HK-2 (cell line): ENCODE measurements around the gene PRM1.
"Not testable (repeated sequence)": the region's sequence is repeated elsewhere in the genome, so short reads cannot be mapped to it uniquely, and the experiment has no call there.

ENCODE experiments used
- DNase-seq: peaks from one replicate; pipeline ENCODE4 v3.0.0-alpha.2; 2018; ENCODE audit not compliant: unreplicated experiment

The PRM1 gene

DNA sequence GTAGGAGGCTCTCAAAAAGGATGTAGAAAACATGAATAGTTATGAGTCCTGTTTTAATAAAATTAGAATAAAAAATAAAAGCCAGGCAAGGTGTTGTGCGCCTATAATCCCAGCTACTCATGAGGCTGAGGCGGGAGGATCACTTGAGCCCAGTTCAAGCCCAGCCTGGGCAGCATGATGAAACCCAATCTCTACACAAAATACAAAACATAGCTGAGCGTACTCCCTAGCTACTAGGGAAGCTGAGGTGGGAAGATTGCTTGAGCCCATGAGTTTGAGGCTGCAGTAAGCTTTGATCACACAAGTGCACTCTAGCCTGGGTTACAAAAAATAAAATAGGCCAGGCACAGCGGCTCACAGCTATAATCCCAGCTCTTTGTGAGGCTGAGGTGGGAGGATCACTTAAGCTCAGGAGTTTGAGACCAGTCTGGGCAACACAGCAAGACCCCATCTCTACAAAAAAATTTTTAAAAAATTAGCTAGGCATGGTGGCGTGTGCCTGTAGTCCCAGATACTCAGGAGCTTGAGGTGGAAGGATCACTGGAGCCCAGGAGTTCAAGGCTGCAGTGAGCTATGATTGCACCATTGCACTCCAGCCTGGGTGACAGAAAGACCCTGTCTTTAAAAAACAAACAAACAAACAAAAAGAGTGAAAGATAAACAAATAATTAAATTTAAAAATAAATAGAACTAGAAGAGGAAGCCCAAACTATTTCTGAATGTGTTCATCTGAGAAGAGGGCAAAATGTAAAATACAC, 17.2 kb upstream of the PRM1 start:
- no peak for DNase-seq

DNA sequence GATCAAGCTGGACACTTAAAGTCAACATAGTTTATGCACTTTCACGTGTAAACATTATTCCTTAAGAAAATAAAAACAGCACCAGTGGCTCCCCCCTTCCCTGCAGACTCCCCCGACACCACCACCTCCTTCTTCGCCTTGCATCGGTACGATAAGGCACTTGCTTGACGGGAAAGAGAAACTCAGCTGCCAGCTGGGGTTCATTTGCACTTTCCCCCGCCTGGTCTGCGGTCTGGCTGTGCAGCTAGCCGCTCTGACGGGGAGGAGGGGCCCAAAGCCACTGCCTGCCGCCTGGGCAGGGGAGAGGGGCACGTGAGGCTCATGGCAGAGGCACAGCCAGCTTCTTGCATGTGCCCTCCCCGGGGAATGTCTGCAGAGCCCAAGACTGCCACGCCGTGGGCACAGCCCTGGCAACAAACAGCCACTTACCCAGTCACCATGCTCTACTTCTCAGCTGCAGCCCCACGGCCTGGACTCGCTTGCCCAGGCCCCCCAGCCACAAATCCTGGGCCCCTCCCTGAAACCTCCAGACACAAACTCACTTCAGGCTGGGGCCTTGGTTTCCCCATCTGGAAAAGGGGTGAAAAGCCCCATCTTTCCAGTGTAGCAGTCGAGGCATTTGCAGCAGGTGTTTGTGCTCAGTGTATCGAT, 16.5 kb upstream of the PRM1 start:
- DNase-seq = peak; percentile 41

DNA sequence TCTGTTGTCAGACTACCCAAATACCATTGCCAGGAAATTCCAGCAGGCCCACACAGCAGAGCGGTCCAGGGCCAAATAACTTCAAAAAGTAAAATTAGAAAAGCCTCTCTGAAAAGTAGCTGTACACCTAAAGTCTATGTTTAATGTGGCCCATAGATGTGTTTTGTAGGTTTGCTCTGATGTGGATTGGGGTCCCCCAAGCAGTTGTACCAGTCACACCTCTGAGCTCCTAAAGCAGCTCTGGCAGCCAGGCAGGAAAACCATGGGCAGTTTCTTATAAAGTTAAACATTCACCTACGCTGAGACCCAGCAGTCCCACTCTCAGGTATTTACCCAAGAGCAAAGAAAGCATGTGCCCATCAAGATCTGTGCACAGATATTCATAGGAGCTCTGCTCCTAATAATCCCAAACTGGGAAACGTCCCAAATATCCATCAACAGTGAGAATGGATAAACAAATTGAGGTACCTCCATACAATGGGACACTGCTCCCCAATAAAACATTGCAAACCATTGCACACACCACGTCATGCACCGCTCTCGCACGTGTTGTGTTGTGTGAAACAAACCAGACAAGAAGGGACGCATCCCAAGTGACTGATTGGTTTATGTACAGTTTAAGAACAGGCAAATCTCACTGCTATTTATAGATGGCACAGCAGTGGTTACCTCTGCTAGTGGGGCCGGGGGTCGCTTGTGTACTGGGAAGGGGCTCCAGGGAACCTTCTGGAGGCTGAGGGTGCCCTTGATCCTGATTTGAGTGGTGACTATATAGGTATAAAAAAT, 15.8 kb upstream of the PRM1 start:
- DNase-seq = no peak

DNA sequence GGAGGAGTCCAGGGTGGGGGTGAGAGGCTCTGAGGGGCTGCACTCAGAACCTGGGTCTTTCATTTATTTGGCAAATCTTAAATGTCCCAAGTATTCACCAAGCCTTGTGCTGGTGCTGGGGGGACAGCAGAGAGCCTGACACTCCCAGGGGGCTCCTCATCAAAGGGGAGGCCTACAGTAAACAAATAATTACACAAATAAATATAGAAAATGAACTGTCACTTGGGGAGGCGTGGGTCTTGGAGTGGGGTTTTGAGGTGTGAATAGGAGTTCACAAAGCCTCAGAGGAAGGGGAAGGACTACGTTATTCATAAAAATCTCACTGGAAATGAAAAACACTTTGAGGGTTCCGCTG, 15.2 kb upstream of the PRM1 start:
- no peak for DNase-seq

DNA sequence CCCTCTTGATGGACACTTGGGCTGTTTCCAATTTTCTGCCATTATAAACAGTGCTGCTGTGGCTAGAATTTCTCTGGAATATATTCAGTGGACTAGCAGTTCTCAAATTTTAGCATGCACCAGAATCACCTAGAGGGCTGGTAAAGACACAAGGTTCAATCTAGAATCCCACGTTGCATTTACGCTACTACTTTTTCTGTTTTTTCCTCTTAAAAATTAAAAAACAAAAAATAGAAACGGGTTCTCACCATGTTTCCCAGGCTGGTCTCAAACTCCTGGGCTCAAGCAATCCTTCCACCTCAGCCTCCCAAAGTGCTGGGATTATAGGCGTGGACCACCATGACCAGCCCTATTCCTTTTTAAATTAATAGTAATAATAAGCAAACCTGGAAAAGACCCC, 14.5 kb upstream of the PRM1 start:
- no peak for DNase-seq

DNA sequence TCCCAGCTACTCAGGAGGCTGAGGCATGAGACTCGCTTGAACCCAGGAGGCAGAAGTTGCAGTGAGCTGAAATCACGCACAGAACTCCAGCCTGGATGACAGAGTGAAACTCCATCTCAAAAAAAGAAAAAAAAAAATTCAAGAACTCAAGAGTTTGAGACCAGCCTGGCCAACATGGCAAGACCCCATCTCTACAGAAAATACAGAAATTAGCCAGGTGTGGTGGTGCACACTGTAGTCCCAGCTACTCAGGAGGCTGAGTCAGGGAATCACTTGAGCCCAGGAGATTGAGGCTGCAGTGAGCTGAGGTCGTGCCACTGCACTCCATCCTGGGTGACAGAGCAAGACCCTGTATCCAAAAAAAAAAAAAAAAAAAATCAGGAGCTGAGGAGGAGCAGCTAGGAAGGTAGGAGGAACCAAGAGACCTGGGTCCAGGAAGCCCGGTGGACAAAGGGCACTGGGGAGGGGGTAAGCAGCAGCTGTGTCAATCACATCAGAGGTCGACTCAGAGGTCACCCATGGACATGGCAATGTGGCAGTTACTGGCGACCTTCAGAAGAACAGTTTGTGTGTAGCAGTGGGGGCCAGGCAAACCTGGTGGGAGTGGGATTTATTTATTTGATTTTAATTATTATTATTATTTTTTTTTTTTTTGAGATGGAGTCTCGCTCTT, 11.1 kb upstream of the PRM1 start:
- DNase-seq = no peak

DNA sequence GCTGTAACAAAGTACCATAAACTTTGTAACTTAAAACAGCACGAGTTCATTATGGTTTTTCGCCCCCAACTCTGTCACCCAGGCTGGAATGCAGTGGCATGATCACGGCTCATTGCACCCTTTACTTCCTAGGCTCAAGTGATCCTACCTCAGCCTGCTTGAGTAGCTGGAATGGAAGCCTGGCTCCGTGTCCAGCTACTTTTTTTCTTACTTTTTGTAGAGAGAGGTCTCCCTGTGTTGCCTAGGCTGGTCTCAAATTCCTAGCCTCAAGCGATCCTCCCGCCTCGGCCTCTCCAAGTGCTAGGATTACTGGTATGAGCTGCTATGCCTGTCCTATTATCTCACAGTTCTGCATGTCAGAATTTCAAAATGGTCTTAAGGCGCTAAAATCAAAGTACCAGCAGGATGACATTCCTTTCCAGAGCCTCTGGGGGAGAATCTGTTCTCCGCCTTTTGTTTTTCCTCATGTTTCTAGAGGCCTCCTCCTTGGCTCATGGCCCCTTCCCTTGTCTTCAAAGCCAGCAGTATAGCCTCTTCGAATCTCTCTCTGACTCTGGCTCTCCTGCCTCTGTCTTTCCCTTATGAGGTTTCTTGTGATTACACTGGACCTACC, 10.1 kb upstream of the PRM1 start:
- DNase-seq = no peak

DNA sequence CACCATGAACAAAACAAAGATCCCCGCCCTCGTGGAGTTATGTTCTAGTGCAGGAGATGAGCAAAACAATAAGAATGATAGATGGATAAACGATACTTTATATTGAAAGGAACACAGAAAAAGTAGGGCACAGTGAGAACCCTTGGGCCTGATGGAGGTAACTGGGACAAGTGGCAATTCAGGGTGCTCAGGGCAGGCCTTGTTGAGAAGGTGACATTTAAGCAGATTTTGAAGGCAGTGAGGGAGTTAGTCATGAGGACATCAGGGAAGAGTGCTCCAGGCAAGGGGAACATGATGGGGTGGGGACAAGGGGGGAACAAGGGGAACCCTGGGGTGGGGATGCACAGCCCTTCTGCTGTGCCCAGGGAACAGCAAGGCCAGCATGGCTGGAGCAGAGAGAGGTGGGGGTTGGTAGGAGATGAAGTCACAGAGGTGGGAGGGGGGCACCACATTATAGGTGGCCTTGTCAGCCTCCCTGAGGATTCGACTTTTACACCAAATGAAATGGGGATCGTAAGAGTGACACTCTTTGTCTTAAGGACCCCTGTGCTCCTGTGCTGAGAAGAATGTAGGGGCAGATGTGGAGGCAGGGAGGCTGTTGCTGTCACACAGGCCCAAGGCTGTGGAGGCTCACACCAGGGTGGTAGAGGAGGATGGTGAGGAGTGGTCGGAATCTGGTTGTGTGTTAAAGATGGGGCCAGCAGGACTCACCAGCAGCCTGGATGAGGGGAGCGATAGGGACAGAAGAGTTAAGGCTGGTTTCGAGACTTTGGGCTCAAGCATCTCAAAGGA, 9.2 kb upstream of the PRM1 start:
- no peak for DNase-seq

DNA sequence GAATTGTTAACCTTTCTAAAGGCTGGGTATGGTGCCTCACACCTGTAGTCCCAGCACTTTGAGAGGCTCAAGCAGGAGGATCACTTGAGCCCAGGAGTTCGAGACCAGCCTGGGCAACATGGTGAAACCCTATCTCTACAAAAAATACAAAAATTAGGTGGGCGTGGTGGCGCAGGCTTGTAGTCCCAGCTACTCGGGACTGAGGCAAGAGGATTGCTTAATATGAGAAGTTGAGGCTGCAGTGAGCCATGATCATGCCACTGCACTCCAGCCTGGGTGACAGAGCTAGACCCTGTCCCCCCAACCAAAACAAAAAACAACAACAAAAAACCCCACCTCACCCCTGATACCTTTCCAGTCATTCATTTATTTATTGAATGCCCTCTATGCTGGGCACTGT, 8.6 kb upstream of the PRM1 start:
- not testable (repeated sequence) for DNase-seq

DNA sequence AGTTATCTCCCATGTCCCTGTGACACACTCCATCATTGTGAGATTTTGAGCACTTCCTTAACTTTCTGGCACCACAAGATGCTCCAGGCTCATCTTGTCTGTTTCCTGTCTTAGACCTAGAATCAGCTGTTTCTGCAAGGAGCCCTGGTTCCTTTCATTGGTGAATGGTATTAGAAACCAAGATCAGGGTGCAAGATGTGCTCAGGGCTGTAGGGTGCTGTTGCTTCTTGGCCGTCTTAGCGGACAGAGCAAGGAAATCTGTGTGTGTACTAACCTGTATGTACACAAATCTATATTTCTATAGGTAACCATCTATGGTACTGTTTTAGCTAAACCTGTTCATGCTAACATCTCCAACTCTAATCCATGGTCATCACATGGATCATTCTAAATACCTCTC, 8.1 kb upstream of the PRM1 start:
- DNase-seq = no peak

DNA sequence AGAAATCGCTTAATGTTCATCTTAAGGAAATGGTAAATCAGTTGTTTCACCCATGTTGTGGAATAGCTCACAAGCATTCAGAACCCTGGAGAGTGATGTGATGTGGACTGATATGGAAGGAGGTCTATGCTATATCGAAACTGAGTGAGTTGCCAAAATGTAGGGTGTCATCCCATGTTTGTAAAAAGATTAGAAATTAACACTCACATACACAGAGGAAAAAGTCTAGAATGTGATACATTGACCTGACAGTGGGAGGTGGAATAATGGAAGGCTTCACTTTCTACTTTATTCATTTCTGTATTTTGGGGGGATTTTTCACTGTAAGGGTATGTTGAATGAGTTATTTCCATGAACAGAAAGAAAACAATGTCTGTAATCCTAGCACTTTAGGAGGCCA, 4.7 kb upstream of the PRM1 start:
- DNase-seq = no peak

DNA sequence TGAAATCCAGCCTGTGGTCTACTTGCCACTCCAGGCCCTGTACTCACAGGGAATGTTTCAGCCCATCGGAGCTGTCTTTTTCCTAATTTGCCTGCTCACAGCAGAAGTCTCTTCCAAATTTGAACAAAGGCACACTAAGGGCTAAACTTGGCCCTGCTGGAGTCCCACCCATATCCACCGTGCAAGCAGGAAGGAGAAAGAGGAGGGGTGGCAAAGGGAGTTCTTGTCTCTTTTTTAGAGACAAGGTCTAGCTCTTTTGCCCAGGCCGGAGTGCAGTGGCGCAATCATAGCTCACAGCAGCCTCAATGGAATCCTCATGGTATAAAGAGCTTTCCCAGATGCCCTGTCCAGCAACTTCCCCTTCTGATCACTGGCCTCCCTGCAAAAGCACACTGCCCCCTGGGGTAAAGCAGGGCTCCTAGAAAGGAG, 2.7 kb upstream of the PRM1 start:
- no peak for DNase-seq

DNA sequence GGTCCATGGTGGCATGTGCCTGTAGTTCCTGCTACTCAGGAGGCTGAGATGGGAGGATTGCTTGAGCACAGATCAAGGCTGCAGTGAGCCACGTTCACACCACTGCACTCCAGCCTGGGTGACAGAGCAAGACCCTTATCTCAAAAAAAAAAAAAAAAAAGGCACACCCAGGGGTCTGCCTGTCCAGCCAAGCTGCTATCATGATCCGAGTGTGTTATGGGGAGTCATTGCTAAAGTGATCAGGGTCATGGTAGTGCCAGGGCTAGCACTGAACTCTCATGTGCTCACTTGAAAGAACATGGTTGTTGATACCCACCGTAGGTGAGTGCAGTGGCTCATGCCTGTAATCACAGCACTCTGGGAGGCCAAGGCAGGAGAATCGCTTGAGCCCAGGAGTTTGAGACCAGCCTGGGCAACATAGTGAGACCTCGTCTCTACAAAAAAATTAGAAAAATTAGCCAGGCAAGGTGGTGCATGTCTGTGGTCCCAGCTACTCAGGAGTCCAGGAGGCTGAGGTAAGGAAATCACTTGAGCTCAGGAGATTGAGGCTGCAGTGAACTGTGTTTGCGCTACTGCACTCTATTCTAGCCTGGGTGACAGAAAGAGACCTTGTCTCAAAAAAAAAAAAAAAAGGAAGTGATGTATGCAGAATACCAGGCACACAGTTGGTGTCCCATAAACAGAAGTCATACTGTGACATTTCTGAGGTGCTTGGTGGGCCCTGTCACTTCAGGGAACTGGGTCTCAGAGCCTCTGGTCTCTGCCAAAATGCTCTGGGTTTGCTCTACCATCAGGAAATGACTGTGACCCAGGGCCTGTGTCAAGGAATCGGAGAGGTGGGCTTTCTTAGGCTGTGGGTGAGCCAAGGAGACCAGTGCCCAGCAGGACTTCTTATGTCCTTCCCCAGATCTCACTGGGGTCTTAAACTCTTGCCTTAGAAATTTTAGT, 2.2 kb downstream of the PRM1 start:
- no peak for DNase-seq

DNA sequence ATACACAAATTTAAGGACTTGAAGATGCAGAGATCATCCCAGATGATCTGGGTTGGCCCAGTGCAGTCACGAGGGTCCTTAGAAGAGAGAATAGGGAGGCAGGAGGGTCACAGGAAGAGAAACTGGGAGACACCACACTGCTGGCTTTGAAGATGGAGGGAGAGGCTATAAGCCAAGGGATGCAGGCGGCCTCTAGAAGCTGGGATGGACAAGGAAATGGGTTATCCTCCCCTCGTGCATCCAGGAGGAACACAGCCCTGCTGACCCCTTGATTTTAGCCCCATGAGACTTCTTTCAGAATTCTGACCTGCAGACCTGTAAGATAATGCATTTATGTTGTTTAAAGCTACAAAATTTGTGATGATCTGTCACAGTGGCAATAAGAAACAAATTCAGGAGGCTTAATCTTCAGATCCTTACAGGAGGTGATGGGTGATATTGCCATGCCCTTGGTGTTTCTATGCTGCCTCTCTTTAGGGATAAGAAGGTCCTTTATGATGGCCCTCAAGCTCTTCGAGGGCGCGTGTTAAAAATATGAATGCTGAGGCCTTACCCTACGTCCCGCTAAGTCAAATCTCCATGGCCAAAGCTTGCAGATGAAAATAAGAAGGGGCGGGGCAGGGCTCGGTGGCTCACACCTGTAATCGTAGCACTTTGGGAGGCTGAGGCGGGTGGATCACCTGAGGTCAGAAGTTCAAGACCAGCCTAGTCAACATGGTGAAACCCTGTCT, 3.4 kb downstream of the PRM1 start:
- no peak for DNase-seq

DNA sequence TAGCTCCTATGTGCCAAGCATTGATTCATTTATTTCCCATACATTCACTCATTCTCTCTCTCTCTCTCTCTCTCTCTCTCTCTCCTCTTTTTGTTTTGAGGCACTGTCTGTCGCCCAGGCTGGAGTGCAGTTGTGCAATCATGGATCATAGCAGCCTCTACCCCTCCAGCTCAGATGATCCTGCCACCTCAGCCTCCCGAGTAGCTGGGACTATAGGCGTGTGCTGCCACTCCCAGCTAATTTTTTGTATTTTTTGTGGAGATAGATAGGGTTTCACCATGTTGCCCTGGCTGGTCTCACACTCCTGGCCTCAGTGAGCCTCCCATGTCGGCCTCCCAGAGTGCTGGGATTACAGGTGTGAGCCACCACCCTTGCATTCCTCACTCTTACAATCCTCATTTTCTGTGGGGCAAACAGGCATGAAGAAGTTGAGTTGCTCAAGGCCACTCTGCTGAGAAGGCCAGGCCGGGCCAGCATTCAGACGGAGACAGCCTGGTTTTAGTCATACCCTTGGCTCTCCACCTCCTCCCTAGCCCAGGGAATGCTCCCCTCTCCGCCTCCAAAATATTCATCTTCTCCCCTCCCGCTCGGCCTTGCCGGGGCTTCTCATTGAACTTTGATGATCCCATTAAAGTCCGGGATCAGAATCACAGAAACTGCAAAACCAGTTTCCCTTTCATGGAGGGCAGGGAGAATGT, 4.1 kb downstream of the PRM1 start:
- no peak for DNase-seq

DNA sequence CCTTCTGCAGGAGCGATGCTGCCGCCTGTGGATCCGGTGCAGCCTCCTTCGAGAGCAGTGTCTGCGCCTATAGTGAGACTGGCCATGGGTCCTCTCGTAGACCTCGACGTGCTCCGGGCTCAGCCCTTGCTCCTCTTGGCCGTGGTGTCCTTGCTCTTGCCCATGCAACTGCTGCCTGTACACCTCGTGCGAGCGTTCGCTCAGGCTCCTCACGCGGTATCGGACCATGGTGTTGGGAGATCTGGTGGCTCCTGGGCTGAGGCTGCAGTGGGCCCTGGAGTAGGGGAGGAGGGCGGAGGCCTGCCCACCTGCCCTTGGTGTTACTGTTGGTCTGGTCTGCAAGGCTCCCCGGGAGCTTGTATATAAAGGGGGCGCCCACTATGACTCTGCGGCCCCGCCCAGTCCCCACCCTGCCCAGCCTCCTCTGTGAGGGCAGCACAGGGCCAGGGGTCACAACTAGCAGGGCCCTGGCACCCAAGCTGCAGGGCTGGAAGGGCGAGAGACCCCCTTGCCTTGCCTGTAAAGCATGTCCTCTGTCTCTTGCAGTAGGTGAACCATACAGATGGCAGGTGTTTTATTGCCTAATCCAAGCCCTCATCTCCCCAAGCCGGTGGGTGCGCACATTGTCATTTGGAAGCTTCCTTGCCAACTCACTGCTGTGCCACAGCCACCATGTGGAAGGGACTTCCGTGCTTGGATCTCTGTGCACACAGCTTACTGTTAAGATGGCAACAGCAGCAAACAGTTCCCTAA, 4.8 kb downstream of the PRM1 start, which contains the start of gene PRM2:
PRM2 (minus strand) TSS at position 338 of the 753 bp plus-strand sequence; CDS start at position 228, 110 bp downstream.
- no peak for DNase-seq

DNA sequence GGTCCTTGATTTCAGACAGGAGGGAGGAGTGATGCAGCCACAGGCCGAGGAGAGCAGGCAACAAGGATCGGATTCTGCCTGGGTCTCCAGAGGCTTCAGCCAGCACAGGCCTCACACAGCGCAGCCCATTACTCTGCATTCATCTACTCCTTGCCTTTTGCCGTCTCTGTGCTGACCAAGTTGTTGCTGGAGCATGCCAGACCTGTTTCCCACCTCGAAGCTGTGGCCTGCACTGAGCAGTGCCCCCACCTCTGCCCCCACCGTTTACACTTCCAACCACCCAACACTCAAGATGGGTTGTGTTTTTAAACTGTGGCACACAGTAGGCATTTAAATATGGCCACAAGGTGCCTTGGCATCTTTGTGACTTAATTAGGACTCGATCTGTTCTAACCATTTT, 6.2 kb downstream of the PRM1 start:
- DNase-seq = no peak
